NCI-H82 treated with DMSO at 0.1 percent for 48 hours (cell line): ENCODE results near the gene AADAC.
"Not testable (repeated sequence)": the region's sequence is repeated elsewhere in the genome, so short reads cannot be mapped to it uniquely, and the experiment has no call there.

ENCODE experiments used
- DNase-seq: peaks from one replicate; lab custom pipeline; 2025; ENCODE audit not compliant: unreplicated experiment; lab: John Stamatoyannopoulos, UW

Gene AADAC

GRCh38 chr3:151813799-151814198 is at the start of gene AADAC:
TSS of gene AADAC (plus strand) at chr3:151814116. CDS start at chr3:151814163, 47 bp downstream.
- DNase-seq = no peak

GRCh38 chr3:151764699-151765098 is 49.2 kb upstream of the AADAC start:
- not testable (repeated sequence) for DNase-seq

- no peak for DNase-seq
Measured at GRCh38 chr3:151765685-151766084, 48.2 kb upstream of the AADAC start.

- DNase-seq = no peak
Measured at GRCh38 chr3:151766454-151766853, 47.5 kb upstream of the AADAC start.

- no peak for DNase-seq
Measured at GRCh38 chr3:151768393-151768930, 45.5 kb upstream of the AADAC start.

GRCh38 chr3:151769175-151769574 is 44.7 kb upstream of the AADAC start:
- DNase-seq = no peak

GRCh38 chr3:151770956-151771355 is 43.0 kb upstream of the AADAC start:
- DNase-seq = no peak

- DNase-seq = no peak
Measured at GRCh38 chr3:151772825-151773480, 41.0 kb upstream of the AADAC start.

- DNase-seq = no peak
Measured at GRCh38 chr3:151774235-151774634, 39.7 kb upstream of the AADAC start.

GRCh38 chr3:151774910-151775309 is 39.0 kb upstream of the AADAC start:
- DNase-seq = no peak

- DNase-seq = no peak
Measured at GRCh38 chr3:151775314-151776258, 38.3 kb upstream of the AADAC start.

- no peak for DNase-seq
Measured at GRCh38 chr3:151776259-151776740, 37.6 kb upstream of the AADAC start.

GRCh38 chr3:151777880-151778279 is 36.0 kb upstream of the AADAC start:
- DNase-seq = no peak

GRCh38 chr3:151787626-151788025 is 26.3 kb upstream of the AADAC start:
- DNase-seq = no peak

- DNase-seq = no peak
Measured at GRCh38 chr3:151788401-151788800, 25.5 kb upstream of the AADAC start.

- DNase-seq = no peak
Measured at GRCh38 chr3:151789853-151790463, 24.0 kb upstream of the AADAC start.

- not testable (repeated sequence) for DNase-seq
Measured at GRCh38 chr3:151790763-151791162, 23.2 kb upstream of the AADAC start.

- no peak for DNase-seq
Measured at GRCh38 chr3:151792411-151792810, 21.5 kb upstream of the AADAC start.

- DNase-seq = no peak
Measured at GRCh38 chr3:151793636-151794035, 20.3 kb upstream of the AADAC start.

- DNase-seq = no peak
Measured at GRCh38 chr3:151794080-151794479, 19.8 kb upstream of the AADAC start.

- DNase-seq = no peak
Measured at GRCh38 chr3:151795276-151795675, 18.6 kb upstream of the AADAC start.
